GM18907 (cell line): ENCODE measurements around the gene C14orf119.

ENCODE experiments used
- ATAC-seq: cut with Tn5 transposase; IDR thresholded peaks from one replicate; pipeline ENCODE4 v1.9.1; 2021; ENCODE audit warnings: mild to moderate bottlenecking, moderate library complexity; ENCODE audit not compliant: unreplicated experiment

The C14orf119 gene

DNA sequence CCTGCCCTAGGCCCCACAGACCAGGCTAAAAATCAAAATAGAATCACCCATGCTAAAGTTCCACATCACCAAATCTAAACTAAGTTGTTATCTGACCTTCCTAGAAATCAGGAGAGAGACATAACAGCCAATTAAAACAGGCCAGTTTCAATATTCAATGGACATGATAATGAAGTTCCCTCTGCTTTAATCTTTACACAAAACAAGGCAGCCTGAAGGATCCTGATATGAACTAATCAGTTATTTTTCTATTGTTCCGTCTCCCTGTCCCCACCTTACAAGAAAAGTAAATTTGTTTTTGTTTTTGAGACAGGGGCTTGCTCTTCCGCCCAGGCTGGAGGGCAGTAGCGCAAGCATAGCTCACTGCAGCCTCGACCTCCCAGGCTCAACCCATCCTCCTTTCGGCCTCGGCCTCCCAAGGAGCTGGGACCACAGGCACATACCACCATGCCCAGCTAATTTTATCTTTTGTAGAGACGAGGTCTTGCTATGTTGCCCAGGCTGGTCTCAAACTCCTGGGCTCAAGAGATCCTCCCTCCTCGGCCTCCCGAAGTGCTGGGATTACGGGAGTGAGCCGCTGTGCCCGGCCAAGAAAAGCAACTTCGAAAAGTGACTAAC is 29.1 kb downstream of the C14orf119 start:
- no peak for ATAC-seq

DNA sequence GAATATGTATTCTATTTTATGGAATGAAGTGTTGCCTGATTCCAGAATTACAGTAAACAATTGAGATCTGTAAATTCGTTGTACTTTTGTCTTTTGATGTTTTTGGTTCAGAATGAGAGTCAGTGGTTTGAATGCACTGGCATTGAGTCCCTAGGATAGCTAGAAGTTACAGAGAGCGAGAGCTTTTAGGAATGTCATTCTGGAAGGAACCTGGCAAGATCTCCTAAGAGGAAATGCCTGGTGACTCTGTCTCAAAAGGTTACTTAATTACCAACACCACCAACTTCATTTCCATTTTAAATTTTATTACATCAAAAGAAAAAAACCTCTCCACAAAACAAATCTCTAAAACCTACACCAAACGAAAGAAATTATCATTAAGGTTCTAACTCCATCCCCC is 29.7 kb downstream of the C14orf119 start:
- no peak for ATAC-seq

DNA sequence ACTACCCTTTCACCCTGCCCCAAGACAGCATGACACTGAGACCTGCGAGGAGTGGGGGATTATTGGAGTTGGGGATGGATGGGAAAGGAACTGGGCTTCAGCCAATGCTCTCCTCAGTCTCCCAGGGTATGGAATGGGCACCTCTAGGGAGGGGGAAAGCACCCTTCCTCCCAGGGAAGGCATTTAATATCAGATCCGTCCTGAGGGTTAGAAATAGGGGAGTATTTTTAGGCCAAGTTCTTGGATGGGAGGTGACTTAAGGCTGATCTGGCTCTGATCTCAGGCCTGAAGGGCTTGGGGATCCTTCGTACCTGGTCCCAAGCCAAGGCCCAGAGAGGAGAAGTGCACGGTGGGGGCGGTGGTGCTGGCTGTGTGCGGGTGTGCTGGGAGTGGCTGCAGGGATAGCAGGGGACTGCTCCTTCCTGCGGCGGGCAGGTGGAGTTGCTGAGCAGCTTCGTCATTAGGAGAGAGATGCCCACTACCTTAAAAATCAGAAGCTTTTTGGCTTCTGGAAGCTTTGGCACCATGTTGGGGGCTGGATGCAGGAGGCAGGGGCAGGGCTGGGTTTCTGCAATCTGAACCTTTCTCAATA is 30.7 kb downstream of the C14orf119 start:
- ATAC-seq = no peak

- no peak for ATAC-seq
Observed at GRCh38 chr14:23126548-23127278, 31.4 kb downstream of the C14orf119 start.

GRCh38 chr14:23127861-23128260 is 32.6 kb downstream of the C14orf119 start:
- no peak for ATAC-seq

- no peak for ATAC-seq
Observed at GRCh38 chr14:23128969-23129758, 33.9 kb downstream of the C14orf119 start.

DNA sequence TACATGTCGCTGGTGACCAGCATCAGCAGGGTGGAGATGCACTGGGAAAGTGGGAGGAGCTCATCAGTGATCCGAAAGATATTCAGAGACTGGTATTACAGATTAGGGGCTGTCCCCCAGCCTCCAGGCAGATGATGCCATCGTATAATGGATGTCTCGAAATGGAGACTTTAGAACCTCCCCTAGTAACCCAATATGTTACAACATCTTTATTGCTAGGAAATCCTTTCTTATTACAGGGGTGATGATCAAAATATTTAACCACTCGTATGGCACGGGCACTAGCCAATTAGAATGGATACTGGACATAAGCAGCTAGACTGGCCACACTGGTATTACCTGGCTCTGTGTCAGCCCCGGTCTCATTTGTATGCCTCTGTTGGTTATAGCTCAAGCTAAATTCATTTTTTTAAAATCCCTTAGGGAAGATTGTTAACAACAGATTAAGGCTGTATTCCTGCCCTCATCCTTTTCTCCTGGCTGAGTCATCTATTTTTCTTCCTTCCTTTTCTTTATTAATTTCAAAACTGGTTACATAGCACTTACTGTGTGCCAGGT is 34.5 kb downstream of the C14orf119 start:
- ATAC-seq = no peak

DNA sequence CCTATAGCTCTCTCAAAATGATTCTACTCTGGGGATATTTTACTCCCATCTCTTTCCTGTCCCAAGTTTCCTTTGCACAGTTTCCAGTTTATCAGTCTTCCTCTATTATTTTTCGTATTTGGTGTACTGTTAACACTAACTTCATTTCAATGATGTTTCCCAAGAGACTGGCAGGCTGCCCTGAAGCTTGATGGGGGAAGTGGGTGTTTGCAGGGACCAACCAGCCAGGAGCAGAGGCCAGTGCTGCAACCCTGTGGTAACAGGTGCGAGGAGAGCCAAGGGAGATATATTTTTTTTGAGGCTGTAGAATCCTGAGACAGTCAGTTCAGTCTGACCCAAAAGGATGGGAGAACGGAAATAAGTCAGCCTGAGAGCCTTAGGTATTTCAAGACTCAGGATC is 35.6 kb downstream of the C14orf119 start:
- no peak for ATAC-seq

- no peak for ATAC-seq
Observed at GRCh38 chr14:23131482-23131881, 36.2 kb downstream of the C14orf119 start.

DNA sequence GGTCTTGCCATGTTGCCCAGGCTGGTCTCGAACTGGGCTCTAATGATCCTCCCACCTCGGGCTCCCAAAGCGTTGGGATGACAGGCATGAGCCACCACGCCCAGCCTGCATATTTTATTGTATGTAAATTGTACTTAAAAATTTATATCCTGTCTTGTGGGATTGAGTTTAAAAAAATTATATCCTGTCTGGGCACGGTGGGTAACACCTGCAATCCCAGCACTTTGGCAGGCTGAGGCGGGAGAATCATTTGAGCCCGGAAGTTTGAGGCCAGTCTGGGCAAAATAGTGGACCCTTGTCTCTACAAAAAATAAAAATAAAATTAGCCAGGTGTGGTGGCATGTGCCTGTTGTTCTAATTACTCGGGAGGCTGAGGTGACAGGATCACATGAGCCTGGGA is 37.7 kb downstream of the C14orf119 start:
- ATAC-seq = no peak

- ATAC-seq = no peak
Observed at GRCh38 chr14:23136566-23137133, 41.3 kb downstream of the C14orf119 start.

DNA sequence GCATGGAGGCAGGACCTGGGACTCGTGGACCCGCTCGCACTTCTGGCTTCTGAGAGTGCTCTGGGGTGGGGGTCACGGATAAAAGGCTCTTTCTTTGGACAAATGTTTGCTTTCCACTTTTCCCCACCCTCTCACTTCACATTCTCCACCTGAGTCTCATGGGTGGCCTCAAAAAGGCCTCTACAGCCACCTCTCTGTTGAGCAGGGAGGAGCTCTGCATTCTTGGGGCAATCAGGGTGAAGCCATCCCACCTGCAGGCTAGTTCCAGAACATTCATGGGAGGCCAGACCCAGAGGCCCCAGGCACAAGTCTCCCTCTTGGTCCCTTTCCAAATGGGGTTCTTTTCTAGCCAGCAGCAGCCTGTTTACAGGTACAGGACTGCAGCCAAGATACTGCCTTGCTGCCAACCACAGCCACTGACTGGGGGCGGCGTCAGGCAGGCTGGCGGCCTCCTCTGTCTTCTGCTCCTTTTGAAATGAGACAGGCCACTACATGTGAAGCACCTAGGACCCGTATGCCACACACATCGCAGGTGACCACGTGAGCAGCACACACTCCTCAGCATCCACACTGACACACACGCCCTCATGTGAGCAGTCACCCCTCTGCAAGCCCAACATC is 42.0 kb downstream of the C14orf119 start:
- no peak for ATAC-seq

DNA sequence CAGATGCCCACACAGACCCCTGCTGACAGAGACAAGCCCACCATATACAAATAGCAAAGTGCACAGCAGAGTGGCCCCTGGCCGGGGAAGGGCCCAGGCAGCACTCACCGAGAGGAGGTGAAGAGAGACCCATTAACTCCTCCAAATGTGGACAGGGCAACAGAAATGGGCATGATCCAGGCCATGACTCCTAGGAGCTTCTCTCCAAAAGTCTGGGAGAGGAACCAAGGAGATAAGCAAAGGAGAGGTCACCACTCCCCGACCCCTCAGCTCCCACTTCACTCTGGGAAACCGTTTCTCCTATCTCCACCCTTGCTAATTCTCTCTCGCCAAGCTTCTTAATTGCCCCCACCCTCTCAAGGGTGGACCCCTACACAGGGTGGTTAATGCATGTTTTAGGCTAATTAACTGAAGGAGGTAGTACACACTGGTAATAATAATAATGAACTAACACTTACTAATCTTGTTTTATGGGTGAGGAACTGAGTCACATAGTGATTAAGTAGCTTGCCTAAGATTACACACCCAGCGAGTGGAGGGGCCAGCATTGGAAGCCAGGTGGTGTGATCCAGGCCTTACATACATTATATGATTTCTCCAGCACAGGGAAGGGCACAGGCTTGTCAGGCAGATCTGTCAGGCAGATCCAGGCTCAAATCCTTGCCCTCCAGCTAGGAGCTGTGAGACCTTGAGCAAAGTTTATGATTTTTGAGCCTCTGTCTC is 42.7 kb downstream of the C14orf119 start:
- no peak for ATAC-seq

- ATAC-seq = no peak
Observed at GRCh38 chr14:23139874-23140273, 44.6 kb downstream of the C14orf119 start.

DNA sequence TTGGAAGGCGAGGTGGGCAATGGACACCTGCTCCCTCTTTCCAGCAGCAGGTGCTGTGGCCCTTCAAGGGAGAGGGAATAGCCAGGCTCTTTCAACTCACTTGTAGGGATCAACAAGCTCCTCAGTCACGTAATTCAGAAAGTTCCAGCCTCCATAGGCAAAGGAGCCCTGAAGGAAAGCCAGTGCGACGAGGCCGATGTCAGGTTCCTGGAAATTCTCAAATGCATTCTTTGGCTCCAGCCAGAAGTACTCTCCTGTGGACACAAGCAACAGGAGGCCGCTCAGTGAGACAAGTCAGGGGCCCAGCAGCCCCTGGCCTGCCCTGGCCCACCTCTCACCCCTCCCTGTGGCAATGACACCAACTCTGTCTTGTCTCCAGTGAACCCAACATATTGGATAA is 45.1 kb downstream of the C14orf119 start:
- no peak for ATAC-seq

- no peak for ATAC-seq
Observed at GRCh38 chr14:23141706-23142444, 46.6 kb downstream of the C14orf119 start.

GRCh38 chr14:23142826-23143225 is 47.5 kb downstream of the C14orf119 start:
- no peak for ATAC-seq

- ATAC-seq = no peak
Observed at GRCh38 chr14:23143911-23144310, 48.6 kb downstream of the C14orf119 start.

DNA sequence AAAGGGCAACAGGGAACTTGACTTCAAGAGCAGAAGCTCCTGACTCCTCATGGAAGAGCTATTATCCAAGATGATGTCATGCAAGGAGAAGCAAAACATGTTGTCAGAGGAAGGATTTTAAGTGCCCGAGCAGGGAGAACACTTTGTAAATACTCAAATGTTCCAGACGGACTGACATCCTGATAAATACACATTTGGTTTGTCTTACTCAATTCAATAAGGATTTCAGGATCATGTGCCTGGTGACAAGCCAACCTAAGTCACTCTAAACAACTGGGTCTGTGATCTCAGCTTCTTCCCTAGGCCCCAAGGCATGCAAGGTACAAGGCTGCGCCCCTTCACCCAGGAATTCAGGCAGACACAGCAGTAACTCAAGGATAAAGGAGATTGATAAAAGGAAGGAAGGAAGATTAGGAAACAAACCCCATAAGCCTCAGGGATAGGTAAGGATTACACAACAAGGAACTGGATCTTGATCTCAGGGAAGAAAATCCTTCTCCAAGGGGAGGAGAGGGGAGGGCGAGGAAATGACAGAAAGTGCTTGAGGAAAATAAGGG is 50.6 kb downstream of the C14orf119 start:
- ATAC-seq = no peak
